HG02610 (cell line): Measurements from ENCODE around the gene SERPINH1.

Source experiments
- ATAC-seq: cut with Tn5 transposase; IDR thresholded peaks from one replicate; pipeline ENCODE4 v1.9.1; 2021; ENCODE audit warnings: mild to moderate bottlenecking, moderate library complexity; ENCODE audit not compliant: unreplicated experiment

Gene SERPINH1

DNA sequence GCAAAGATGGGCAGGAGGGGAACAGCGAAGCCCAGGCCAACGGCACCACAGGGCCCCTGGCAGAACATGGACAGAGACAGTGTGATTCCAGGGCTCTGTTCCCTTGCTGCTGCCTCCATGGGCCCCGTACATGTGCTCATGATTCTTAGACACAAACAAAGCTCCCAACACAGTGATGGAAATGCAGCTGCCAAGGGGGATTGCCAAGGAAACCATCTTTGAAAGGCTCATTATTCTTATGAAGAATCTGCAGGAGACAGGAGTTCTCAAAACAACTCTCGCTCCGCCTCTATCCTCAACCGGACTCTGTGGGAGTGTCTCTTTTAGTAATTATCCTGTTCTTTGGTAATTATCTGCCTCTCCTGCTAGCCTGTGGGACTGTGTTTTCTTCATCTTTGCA lies 32.2 kb downstream of the SERPINH1 start:
- no peak for ATAC-seq

DNA sequence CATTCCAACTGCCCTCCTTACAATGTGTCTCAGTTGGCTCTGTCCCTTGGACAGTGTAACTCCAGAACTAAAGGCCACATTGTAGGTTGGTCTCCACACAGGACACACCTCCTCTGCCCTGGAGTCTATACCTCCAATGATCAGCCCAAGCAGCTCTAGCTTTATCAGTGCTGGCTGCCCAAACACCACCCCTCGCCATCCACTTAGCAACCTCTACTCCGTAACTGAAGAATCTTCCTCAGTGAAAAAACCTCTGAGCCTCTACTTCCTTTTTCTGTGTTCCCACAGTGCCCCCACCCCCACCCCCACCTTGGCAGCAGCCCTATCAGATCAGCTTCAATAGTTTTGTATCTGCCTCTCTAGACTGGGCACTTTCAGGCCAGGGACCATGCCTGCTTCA lies 33.4 kb downstream of the SERPINH1 start:
- ATAC-seq, result no peak

DNA sequence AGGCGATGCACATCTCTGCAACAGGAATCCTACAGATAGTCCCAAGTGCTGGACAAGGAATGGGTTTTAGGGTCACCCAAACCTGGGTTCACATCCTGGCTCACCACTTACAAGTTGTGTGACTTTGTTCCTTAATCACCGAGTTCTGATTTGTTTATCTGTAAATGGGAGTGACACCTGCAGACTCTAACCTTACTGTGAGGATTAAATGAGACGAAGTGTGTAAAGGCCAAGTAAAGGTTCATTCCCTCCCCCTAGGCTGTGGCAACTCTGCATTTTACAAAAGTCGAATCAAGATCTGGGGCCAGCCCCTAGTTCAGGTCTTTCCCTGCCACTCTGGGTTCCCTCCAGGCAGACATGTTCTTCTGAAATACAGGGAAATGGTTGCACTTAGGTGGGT lies 34.9 kb downstream of the SERPINH1 start:
- no peak for ATAC-seq

DNA sequence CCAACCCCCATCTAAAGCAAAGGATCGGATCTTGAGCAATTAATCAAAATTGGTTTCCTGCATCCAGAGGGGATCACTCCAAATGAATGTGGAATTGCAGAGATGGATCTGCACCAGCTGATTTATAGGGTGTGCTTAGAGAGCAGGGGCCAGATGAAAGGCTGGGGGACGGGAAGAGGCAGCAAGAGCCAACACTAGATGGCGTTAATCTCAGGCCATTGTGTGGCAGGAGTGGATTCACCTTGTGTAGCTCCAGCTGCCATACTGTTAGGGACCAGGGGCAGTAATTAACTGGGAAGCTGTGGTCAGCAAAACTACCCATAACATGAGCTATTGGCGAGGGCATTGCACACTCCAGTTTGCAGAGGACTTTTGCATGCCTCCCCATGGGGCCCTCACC lies 35.6 kb downstream of the SERPINH1 start:
- ATAC-seq, result no peak

DNA sequence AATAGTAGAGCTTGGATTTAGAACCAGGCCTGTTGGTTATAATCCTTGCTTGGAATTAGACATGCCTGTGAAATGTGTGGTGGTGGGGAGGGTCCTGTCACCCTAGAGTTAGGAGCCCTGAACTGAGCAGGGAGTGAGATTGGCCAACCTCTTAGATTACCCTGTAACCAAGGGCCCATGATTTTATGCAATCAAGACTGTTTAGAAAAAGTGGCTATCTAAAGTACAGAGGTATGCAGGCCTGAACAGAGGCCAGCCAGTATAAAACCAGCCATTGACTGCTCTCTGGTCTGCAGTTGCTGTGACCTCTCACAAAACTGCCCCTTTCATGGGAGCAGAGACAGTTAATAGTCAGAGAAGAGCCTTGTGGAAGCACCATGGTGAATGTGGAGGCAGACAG lies 36.2 kb downstream of the SERPINH1 start:
- ATAC-seq, result no peak

- ATAC-seq, result no peak
These were observed 36.8 kb downstream of the SERPINH1 start for GRCh38 chr11:75598900-75599299.

DNA sequence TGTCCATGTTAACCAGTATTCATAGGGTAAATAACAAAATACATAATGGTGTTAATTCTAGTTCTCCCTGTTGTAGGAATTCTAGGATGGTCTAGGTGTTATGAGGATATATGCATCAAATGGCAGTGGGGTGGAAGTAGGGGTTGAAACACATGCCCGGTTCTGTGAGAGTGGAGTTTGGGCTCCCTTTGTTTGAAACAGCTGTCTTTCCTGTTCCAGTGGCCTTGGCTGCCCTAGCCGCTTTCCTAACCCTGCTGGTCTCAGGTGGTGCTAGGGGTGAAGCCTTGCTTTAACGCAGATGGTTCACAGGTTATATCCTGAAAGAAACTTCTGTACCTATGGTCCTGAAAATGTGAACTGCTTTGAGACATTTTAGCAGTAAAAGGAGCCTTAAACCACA lies 38.3 kb downstream of the SERPINH1 start:
- no peak for ATAC-seq

- ATAC-seq, result no peak
These were observed 39.4 kb downstream of the SERPINH1 start for GRCh38 chr11:75601494-75601893.

DNA sequence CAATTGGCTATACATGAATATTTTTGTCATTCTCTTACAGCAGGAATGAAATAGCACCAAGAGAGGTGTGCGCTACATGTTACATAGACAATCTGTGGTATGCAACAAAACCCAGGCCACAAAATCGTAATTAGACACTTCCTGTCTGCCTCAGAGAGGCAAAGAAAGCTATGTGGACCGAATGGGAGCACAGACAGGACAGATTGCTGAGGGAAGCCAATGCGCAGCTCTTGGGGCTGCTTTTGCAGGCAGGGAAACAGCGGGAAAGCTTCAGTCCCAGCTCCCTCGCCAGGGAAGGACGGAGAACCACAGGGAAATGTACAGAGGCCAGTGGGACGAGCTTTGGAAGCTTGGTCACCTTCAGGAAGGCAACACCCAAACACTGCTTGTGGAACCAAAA lies 40.9 kb downstream of the SERPINH1 start:
- no peak for ATAC-seq

DNA sequence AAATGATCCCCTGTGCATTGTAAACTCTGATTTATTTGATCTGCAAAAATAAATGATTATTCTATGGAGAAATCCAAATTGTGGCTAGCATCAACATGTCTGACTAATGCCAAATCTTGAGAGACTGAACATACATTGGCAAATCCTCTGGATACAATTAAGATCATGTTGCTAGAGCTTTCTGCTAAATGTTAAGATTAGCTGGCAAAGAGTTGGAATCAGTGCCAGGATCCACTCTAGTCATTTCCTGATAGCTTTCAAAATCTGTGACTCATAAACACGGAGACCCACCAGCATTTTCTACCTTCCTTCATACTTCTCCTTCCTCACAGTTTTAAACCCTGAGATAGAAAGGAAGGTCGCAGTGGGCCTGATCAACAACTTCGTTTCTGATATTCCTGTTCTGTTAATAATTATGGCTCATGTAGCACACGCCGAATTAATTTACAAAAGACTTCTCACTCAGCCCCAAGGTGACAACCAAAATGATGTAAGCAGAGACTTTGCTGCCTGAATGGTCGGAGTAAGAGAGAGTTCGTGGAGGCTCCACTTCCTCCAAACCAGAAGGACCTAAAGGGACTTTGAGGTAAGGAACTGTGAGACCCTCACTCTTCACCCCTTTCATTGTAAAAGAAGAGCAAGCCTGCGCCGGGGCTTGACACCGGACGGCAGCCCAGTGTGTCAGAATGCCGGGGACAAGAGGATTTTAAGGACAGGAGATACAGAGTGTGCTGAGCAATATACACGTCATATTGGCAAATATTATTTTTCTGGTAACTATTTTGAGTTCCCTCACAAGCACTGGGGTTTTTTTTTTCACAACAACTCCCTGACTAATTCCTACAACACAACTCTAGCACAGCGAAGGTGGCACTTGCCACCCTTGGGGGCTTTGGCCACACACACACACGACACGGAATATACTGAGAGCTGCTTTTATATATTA lies 42.0 kb downstream of the SERPINH1 start:
- no peak for ATAC-seq

- ATAC-seq, result no peak
These were observed 44.0 kb downstream of the SERPINH1 start for GRCh38 chr11:75606099-75606498.

GRCh38 chr11:75611823-75612222 lies 49.8 kb downstream of the SERPINH1 start:
- no peak for ATAC-seq

GRCh38 chr11:75615751-75616150 lies 53.7 kb downstream of the SERPINH1 start:
- no peak for ATAC-seq

- no peak for ATAC-seq
These were observed 54.2 kb downstream of the SERPINH1 start for GRCh38 chr11:75616281-75616680.
